SK-N-SH (cell line): ENCODE results near the gene GCH1.

Source experiments
- CTCF ChIP-seq: fragments of 200-600 bp; sonication (generic); IDR thresholded peaks from 2 replicates; pipeline ENCODE4 v1.6.1; 2017; ENCODE audit warnings: antibody characterized with exemption, mild to moderate bottlenecking, moderate library complexity
- EP300 ChIP-seq, 2 experiments: IDR thresholded peaks; 2 replicates each; pipeline versions ENCODE4 v1.4.0 to v1.6.1; 2012; ENCODE audit warnings: borderline replicate concordance in 1 of 2, low read depth in 1 of 2, low read length in 1 of 2
- EZH2phosphoT487 ChIP-seq: fragments of 200-600 bp; sonication (generic); IDR thresholded peaks from 2 replicates; pipeline ENCODE4 v1.6.1; 2017; ENCODE audit warnings: low read depth, mixed run types, mild to moderate bottlenecking, antibody characterized with exemption, moderate library complexity, borderline replicate concordance
- MAX ChIP-seq: IDR thresholded peaks from 2 replicates; pipeline ENCODE4 v1.4.0; 2012; ENCODE audit warnings: low read depth
- MEF2A ChIP-seq: IDR thresholded peaks from 2 replicates; pipeline ENCODE4 v1.4.0; 2012; ENCODE audit warnings: low read depth, borderline replicate concordance
- MXI1 ChIP-seq: IDR thresholded peaks from 2 replicates; pipeline ENCODE4 v1.6.1; 2012; ENCODE audit warnings: mild to moderate bottlenecking, low read depth, low read length, improper control_type of control experiment
- POLR2AphosphoS5 ChIP-seq: IDR thresholded peaks from 2 replicates; pipeline ENCODE4 v1.6.1; 2012; ENCODE audit warnings: low read depth, low read length
- SMC3 ChIP-seq: IDR thresholded peaks from 2 replicates; pipeline ENCODE4 v1.6.1; 2012; ENCODE audit warnings: low read depth, low read length, improper control_type of control experiment
- USF2 ChIP-seq: fragments of 150-350 bp; IDR thresholded peaks from 2 replicates; pipeline ENCODE4 v1.6.1; 2017; ENCODE audit warnings: antibody characterized with exemption, low read length, low read depth, borderline replicate concordance
- YY1 ChIP-seq: IDR thresholded peaks from 2 replicates; pipeline ENCODE4 v1.4.0; 2012; ENCODE audit warnings: low read depth, mild to moderate bottlenecking

GRCh38 chr14:54929556-54929955, 26.9 kb upstream of the GCH1 start:
- no peak for TF ChIP-seq POLR2AphosphoS5
- TF ChIP-seq CTCF, result no peak
- TF ChIP-seq MXI1, result no peak
- TF ChIP-seq SMC3, result no peak
- no peak for TF ChIP-seq USF2
- TF ChIP-seq YY1, result no peak
- TF ChIP-seq EZH2phosphoT487, result no peak
- peak in 1 of 2 experiments; percentile 27; a peak in 1 of 4 replicates for TF ChIP-seq EP300 (IDR thresholded peaks at IDR 0.05; ENCODE audit: borderline replicate concordance in 1 of 2, low read depth in 1 of 2, low read length in 1 of 2)
- TF ChIP-seq MAX, result no peak
- TF ChIP-seq MEF2A, result no peak
